Islet precursor cell (in vitro differentiated cells): Measurements from ENCODE around the gene ORMDL2.

Source experiments
- DNase-seq: peaks from one replicate; pipeline ENCODE4 v3.0.0-alpha.2; 2018

The ORMDL2 gene, protein sequence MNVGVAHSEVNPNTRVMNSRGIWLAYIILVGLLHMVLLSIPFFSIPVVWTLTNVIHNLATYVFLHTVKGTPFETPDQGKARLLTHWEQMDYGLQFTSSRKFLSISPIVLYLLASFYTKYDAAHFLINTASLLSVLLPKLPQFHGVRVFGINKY

GRCh38 chr12:55817345-55818139, at the start of gene ORMDL2, which contains the start of gene SARNP:
Gene ORMDL2 (plus strand): TSS chr12:55818041. CDS start chr12:55819000, 959 bp downstream.
Gene SARNP (minus strand): TSS chr12:55817724. CDS start chr12:55817701, 23 bp downstream.
- peak; percentile 100 for DNase-seq

DNA sequence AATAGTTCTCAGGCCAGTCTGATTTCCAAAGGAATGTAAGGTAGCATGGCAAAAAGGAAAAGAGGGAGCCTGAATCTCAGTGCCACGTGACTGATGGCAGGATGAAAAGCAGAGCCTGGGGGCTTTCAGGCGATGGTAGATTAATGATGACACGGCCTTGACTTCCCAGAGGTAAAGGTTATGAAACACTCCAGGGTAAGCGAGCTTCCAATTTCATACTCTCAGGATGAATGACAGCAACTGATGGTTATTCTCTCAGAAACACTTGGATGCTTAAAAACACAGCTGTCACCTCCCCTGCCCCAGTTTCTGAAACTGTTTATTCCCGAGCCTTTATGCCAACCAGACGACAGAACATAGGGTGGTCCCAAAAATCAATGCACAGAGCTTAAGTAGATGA, 46.1 kb upstream of the ORMDL2 start:
- no peak for DNase-seq

DNA sequence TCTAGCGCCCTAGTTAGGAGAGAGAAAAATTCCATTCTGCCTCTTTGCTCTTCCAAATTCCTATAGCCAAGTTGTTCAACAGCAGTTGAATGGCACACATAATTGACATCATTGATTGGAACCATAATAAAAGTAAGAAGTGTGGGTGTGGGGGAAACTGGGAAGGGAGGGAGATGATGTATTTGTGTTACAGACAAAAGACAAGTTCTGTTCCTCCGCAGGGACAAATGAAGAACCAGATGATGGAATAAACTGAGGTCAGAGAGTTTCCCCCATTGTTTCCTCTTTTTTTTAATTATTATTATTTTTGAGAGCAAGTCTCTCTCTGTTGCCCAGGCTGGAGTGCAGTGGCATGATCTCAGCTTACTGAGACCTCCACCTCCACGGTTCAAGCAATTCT, 40.0 kb upstream of the ORMDL2 start:
- DNase-seq: no peak

- no peak for DNase-seq
These were observed 37.2 kb upstream of the ORMDL2 start for GRCh38 chr12:55780685-55781084.

- no peak for DNase-seq
These were observed 29.3 kb upstream of the ORMDL2 start for GRCh38 chr12:55788546-55788945.

GRCh38 chr12:55789171-55789570, 28.7 kb upstream of the ORMDL2 start:
- no peak for DNase-seq

DNA sequence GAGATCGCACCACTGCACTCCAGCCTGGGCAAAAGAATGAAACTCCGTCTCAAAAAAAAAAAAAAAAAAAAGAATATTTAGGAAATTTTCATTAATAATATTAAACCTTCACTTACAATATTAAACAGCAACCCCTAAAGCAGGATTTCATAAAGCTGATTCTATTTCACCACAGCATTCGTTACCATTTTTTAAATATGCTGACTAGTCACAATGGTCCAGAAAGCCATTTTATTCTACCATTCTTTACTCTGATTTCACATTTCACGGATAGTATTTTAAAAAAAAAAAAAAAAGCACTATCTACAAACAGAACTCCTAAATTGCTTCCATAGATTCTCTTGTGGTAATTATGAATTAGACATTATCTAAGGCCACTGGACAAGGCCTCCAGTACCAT, 27.9 kb upstream of the ORMDL2 start:
- DNase-seq: no peak

- DNase-seq: no peak
These were observed 21.9 kb upstream of the ORMDL2 start for GRCh38 chr12:55795950-55796349.

- peak; percentile 71 for DNase-seq
These were observed 20.8 kb upstream of the ORMDL2 start for GRCh38 chr12:55797068-55797467.

DNA sequence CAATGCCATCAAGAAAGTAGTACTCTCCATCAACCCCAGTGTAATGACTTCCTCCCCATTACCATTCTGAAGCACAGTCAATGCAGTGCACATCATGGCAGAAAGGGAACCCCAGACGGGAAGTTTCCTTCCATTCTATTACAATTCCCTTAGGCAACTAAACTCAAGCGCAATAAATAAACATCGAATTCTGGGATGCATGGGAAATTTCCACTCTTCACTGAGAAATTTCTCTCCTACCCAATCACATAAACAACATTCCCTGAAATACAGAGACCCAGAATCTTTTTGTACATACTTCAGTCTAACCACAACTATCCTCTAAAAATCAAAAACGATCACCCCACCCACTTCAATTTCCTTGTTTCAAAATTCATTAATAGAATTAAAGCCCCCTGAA, 20.3 kb upstream of the ORMDL2 start:
- DNase-seq: no peak

DNA sequence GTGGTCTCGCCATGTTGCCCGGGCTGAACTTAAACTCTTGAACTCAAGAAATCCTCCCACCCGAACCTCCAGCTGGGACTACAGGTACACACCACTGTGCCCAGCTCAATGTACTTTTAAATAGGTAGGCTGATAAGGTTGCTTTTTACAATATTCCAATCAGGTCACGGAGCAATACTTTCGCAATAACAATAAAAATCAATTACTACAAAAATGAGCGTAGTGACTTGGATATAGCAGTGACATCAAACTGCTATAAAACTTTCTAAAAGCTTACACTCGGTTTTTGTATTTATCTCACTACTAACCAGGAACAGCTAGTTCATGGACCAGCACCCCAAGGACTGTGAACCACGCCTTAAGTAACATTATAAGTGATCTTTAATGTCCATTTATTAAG, 10.9 kb upstream of the ORMDL2 start:
- DNase-seq: no peak

GRCh38 chr12:55809274-55809673, 8.6 kb upstream of the ORMDL2 start:
- DNase-seq: no peak

DNA sequence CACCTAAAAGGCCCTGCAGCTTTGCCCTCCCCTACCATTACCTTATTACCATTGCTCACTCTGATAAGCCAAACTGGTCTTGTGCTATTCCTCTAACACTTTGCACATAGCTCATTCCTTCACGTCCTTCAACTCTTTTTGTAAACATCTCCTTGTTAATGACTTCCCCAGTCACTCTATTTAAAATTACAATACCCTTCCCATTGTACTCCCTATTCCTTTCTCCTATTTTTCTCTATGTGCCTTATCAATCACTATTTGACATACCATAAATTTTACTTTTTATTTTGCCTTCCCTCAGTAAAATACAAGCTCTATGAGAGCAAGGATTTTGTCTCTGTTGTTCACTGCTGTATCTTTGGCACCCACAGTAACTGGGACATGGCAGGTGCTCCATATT, 5.8 kb upstream of the ORMDL2 start:
- no peak for DNase-seq

GRCh38 chr12:55814257-55814656, 3.6 kb upstream of the ORMDL2 start:
- no peak for DNase-seq

DNA sequence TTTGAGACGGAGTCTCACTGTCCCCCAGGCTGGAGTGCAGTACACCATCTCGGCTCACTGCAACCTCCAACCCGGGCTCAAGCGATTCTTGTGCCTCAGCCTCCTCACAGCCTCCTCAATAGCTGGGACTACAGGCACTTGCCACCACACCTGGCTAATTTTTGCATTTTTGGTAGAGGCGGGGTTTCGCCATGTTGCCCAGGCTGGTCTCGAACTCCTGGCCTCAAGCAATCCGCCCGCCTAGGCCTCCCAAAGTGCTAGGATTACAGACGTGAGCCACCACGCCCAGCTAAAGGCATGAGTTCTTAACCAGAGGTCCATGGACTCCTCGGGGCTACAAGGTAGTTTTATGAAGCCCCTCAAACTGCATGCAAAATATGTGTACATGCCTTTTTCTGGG, 2.4 kb upstream of the ORMDL2 start:
- no peak for DNase-seq

GRCh38 chr12:55816881-55817344, 928 bp upstream of the ORMDL2 start:
- peak; percentile 69 for DNase-seq

- DNase-seq: no peak
These were observed 393 bp downstream of the ORMDL2 start for GRCh38 chr12:55818140-55818728.

- DNase-seq: no peak
These were observed 1.0 kb downstream of the ORMDL2 start for GRCh38 chr12:55818886-55819285.

- DNase-seq: no peak
These were observed 2.8 kb downstream of the ORMDL2 start for GRCh38 chr12:55820679-55821078.

DNA sequence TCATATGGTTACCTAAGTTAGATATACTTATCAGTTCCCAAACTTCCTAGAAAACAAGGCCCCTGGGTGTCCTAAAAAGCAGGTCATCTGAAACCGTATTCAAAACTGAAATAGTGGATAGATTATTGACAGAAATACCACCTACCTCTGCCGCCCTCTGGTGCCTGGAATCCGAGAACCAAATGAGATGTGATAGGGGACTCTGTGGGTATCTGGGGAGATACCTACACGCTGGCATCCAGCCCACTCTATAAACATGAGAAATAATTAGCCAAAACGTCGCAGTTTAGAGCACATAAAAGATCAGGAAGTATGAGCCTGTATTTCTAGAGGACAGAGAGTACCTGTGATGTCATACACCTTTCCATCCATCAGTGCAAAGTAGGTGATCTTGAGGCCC, 4.4 kb downstream of the ORMDL2 start:
- peak; percentile 65 for DNase-seq

- no peak for DNase-seq
These were observed 5.6 kb downstream of the ORMDL2 start for GRCh38 chr12:55823419-55823818.

DNA sequence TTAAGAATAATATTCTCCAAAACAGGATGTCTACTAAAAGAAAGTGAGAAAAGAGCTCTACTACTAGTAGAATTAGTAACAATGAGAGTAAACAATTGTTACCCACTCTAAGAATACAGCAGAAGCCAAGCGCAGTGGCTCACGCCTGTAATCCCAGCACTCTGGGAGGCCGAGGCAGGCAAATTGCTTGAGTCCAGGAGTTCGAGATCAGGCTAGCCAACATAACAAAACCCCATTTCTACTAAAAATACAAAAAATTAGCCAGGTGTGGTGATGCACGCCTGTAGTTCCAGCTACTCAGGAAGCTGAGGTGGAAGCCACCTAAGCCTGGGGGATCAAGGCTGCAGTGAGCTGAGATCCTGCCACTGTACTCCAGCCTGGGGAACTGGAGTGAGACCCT, 6.9 kb downstream of the ORMDL2 start:
- DNase-seq: no peak

DNA sequence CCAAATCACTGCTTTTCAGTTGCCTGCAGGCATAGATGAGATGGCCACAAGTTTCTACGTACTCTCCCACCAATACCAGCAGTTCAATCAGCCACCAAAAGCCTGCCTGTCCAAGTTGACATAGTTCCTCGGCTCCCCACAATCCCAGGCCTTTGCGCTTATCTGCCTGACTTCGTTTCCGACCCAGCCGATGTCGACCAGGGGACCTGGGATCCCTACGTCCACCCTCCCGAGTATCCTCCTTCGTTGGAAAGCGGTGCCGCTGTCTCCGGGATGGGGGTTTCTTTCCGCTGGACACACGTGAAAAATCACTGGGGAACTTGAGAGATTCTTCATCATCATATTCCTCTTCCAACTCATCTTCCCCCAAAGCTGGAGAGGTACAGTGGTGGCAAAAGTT, 10.0 kb downstream of the ORMDL2 start:
- no peak for DNase-seq

DNA sequence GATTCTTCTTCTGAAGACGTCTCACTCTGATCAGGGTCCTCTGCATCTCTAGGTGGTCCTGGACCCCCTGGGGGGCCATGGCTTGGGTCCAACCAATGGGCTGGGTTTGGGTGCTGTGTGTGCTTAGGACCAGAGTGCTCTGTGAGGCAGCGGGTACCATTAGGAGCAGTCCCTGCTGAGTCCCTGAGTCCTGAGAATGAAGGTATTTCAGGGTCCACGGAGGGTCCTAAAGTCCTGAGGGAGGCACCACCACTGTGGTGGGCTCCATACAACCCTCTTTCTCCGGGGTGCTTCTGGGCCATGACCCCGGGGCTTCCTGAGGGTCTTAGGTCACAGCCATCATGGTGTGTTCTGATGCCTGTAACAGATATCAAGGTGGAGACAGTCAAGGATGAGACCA, 10.5 kb downstream of the ORMDL2 start:
- DNase-seq: no peak
